Measurements from ENCODE around the gene TESK2.
"Not testable (repeated sequence)": the region's sequence is repeated elsewhere in the genome, so short reads cannot be mapped to it uniquely, and the experiment has no call there.

Gene TESK2, protein sequence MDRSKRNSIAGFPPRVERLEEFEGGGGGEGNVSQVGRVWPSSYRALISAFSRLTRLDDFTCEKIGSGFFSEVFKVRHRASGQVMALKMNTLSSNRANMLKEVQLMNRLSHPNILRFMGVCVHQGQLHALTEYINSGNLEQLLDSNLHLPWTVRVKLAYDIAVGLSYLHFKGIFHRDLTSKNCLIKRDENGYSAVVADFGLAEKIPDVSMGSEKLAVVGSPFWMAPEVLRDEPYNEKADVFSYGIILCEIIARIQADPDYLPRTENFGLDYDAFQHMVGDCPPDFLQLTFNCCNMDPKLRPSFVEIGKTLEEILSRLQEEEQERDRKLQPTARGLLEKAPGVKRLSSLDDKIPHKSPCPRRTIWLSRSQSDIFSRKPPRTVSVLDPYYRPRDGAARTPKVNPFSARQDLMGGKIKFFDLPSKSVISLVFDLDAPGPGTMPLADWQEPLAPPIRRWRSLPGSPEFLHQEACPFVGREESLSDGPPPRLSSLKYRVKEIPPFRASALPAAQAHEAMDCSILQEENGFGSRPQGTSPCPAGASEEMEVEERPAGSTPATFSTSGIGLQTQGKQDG

GRCh38 chr1:45490626-45491486 lies at the start of gene TESK2:
Gene TESK2, minus strand, starts transcription at chr1:45491163. Its CDS starts 33,378 bp downstream, at chr1:45457785.
- peak; percentile 100 for DNase-seq

GRCh38 chr1:45536886-45537285 lies 45.9 kb upstream of the TESK2 start:
- DNase-seq = no peak

GRCh38 chr1:45535988-45536766 lies 45.2 kb upstream of the TESK2 start:
- DNase-seq = no peak

GRCh38 chr1:45531873-45532272 lies 40.9 kb upstream of the TESK2 start:
- DNase-seq = no peak

- DNase-seq = no peak
These were observed 39.7 kb upstream of the TESK2 start for GRCh38 chr1:45530632-45531135.

- peak in 1 of 2 experiments; percentile 41 for DNase-seq
These were observed 35.2 kb upstream of the TESK2 start for GRCh38 chr1:45526135-45526644.

DNA sequence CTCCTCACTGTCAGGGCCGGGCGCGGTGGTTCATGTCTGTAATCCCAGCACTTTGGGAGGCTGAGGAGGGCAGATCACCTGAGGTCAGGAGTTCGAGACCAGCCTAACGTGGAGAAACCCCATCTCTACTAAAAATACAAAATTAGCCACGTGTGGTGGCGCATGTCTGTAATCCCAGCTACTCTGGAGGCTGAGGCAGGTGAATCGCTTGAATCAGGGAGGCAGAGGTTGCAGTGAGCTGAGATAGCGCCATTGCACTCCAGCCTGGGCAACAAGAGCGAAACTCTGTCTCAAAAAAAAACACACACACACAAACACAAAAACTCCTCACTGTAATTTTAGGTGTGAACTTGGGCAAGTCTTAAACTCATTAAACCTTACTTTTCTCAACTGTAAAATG lies 33.0 kb upstream of the TESK2 start:
- not testable (repeated sequence) for DNase-seq

GRCh38 chr1:45523516-45523915 lies 32.6 kb upstream of the TESK2 start:
- not testable (repeated sequence) for DNase-seq

- no peak for DNase-seq
These were observed 31.6 kb upstream of the TESK2 start for GRCh38 chr1:45522324-45523104.

DNA sequence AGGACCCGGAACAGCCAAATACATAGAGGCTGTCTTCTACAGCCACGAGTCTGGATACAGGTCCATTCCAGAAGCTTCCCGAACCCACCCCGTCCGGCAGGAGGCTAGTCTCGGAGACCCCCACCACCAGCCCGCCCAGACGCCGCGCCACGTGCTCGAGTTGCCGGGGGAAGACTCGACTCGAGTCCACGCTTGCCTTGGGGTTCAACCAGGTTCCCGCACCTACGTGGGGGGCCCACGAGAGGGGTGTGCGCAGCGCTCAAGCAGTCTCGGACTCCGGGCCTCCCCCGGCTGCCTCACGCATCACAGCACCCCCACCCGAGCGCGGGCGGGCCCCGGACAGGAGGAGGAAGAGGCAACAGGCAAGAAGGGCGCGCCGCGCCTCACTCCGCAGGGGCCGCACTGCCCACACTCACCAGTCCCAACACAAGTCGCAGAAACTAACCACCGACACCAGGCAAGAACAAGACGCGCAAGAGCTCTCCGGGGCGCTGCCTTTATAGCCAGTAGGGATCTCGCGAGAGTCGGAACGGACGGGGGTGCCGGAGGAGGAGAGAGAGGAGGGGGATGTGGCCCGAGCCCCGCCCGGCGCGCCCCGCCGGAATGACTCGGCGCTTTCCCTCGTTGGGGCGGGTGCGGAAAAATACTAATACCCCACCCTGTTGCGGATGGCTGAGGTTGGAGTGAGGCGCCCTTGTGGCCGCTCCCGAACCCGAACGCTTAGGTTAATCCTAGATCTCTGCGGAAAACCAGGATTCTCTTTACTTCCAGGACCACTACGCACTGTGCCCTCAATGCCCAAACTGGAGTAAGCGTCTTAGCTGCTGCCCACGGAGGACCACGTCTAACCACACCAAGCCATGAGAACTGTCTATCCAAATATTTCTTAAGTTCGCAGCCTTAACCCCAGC lies 30.7 kb upstream of the TESK2 start, which contains the start of gene PRDX1:
PRDX1 (minus strand) TSS at position 472 of the 911 bp plus-strand sequence. CDS start 2,841 bp downstream, outside the sequence.
- peak; percentile 97 to 99 for DNase-seq

DNA sequence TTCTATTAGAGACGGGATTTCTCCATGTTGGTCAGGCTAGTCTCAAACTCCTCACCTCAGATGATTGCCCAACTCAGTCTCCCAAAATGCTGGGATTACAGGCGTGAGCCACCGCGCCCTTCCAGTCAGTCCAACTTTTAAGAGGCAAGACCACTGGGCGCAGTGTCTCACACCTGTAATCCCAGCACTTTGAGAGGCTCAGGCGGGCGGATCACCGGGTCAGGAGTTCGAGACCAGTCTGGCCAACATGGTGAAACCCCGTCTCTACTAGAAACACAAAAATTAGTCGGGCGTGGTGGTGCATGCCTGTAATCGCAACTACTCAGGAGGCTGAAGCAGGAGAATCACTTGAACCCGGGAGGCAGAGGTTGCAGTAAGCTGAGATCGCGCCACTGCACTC lies 28.8 kb upstream of the TESK2 start:
- not testable (repeated sequence) for DNase-seq

DNA sequence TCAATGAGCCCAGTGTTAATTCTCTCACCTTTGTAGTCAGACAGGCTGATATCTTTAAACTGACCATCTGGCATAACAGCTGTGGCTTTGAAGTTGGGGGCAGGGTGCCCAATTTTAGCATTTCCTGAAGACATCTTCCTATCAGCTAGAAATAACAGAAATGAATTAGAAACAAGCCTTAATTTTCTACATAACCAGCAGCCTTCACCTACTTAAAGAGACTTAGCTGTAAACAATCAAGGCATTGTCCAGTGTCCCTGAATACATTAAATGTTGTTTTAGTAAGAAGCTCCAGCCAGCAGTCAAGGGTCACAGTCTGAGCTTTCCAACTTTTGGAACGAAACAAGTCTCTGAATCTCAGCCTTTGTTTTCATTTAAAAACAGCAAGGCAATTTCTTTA lies 27.9 kb upstream of the TESK2 start:
- DNase-seq = peak in 1 of 2 experiments; percentile 23

DNA sequence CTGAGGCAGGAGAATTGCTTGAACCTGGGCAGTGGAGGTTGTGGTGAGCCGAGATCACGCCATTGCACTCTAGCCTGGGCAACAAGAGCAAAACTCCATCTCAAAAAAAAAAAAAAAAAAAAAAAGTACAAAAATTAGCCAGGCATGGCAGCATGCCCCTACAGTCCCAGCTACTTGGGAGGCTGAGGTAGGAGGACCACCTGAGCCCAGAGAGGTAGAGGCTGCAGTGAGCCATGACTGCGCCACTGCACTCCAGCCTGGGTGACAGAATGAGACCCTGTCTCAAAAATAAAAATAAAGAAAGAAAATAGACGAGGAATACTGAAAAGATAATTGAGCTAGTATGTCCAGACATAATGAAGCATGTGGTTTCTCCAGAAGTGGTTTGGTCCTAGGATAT lies 27.4 kb upstream of the TESK2 start:
- DNase-seq = not testable (repeated sequence)

GRCh38 chr1:45516465-45516864 lies 25.5 kb upstream of the TESK2 start:
- DNase-seq = no peak

- no peak for DNase-seq
These were observed 25.1 kb upstream of the TESK2 start for GRCh38 chr1:45516036-45516435.

- not testable (repeated sequence) for DNase-seq
These were observed 22.7 kb upstream of the TESK2 start for GRCh38 chr1:45513532-45514260.

DNA sequence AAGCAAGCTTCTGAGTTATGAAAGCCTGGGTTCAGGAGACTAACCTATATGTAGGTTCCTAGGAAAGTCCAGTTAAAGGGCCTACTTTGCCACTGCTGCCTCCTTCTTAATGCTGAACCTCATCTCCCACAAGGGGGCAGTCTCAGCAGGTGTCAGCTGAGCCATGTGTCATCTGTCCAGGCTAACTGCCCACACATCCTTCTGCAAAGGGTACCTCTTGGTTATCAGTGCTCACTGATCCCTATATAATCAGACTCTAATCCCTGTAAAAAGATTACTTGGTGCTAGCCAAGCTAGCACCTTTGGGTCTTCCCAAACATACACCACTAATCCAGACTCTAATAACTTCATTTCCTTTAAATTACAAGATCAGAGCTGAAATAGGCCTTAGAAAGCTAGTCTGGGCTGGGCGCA lies 21.7 kb upstream of the TESK2 start:
- peak; percentile 77 to 87 for DNase-seq

DNA sequence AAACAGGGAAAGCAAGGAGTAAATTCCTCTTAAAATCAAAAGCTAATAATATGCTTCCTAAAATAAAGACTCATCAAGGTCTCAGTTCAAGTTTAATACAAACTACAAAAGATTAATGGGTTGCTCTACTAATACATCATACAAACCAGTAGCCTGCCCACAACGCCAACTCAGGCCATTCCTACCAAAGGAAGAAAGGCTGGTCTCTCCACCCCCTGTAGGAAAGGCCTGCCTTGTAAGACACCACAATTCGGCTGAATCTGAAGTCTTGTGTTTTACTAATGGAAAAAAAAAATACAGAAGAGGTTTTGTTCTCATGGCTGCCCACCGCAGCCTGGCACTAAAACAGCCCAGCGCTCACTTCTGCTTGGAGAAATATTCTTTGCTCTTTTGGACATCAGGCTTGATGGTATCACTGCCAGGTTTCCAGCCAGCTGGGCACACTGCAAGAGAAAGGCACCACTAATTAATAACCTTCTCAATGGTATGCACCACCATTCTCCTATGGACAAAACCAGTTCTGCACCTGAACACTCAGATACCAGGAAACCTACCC lies 20.1 kb upstream of the TESK2 start:
- no peak for DNase-seq

All from NCI-H526 (cell line).